HG03354 (cell line): ENCODE measurements around the gene GNA15.

Source experiments
- ATAC-seq: cut with Tn5 transposase; IDR thresholded peaks from one replicate; pipeline ENCODE4 v1.9.1; 2021; ENCODE audit warnings: mild to moderate bottlenecking; ENCODE audit not compliant: unreplicated experiment, poor library complexity, severe bottlenecking

Gene GNA15

DNA sequence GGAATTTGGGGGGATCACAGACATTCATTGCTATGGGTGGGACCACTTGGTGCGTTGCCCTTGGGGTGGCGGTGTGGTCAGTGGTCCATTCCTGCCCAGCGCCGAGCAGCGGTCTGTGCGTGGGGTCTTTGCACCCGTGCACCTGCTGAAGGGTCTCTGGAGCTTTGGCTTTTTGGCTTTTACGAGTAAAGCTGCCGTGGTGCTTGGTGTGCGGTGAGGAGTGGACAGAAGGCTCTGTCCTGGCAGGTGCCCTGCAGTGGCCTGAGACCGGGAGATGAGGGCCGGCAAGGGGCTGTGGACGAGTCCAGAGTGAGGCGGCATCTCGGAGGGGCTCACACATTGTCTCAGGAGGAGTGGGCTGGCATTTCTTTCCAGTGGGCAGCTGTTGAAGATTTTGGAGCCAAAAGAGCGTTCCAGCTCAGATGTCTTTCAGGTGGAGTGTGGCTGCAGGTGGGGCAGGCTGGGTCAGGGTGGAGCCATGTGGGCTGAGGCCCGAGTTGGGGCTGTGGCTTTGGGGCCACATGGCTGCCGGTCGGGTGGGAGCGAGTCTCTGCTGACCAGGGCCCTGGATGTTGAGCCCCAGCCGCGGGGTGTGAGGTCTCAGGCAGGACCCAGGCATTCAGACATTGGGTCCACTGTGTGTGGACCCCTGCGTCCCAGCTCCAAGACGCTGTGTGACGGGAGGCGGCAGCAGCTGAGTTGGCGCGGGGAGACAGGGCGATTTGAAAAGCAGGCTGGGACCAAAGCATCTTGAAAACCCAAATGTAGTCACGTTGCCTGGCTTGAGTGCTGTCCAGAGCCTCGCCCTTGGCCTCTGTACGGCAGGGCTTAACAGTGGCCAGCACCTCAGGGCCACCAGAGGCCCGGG lies 30.0 kb upstream of the GNA15 start:
- ATAC-seq: no peak

DNA sequence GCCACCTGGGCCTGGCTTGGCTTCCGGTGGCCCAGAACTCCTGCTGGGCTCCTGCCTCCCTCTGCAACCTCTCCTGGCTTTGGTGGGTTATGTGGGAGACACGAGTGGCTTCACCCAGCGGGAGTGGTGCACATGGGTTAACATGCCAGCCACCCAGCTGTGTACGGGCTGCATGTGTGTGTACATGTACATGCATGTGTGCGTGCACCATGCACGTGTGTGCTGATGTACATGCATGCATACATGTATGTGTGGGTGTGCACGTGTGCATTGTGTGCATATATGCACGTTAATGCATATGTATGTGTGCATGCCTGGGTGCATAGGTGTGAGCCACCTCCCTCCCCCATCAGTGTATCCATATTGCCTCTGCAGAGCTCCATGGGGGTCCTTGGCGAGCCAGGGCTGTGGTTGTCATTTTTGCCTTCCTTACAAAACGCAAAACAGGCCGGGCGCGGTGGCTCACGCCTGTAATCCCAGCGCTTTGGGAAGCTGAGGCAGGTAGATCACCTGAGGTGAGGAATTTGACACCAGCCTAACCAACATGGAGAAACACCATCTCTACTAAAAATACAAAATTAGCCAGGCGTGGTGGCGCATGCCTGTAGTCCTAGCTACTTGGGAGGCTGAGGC lies 29.2 kb upstream of the GNA15 start:
- no peak for ATAC-seq

DNA sequence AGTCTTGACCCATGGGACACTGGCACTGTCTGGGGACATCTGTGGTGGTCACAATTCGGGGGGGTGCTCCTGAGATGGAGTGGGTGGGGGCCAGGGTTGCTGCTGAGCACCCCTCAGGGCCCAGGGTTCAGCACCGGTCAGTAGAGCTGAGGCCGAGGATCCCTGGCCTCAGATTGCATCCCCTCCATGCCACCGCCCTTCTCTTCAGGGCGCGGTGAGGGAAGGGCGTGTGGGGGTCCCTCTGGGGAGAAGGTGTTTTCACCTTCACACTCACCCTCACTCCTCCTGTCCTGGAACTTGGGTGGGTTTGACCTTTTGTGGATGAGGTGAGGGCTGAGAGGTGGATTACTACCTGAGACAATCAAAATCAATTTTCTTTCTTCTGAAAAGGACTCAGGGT lies 28.2 kb upstream of the GNA15 start:
- ATAC-seq: no peak

DNA sequence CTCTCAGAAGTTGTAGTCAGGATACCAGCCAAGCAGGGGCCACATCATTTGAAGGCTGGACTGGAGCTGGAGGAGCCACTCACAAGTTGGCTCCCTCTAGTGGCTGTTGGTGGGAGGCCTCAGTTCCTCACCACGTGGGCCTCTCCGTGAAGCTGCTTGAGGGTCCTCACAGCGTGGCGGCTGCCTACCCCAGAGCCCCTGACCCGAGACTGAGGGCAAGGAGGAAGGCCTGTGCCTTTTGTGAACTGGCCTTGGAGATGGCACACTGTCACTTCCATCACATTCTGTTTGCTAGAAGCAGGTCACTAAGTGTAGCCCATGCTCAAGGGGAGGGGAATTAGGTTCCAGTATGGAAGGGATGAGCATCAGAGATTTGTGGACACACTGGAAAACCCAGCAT lies 27.1 kb upstream of the GNA15 start:
- ATAC-seq: no peak

DNA sequence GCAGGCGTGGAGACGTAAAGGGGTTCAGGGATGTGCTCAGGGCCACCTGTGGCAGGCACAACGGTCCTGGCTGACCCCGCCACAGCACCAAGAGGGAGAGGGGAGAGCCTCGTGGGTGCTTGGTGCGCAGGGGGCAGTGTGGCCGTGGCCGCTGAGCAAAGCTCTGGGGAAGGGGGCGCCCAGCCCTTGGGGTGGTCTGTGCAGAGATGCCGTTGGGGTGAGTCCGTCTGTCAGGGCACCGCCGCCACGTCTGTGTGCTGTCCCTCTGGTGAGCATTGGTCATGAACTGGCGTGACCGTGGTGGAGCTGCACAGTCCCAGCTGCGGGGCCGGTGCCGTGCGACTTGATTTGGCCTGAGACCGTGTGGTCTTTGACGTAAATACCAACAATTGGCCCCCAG lies 26.3 kb upstream of the GNA15 start:
- ATAC-seq: no peak

DNA sequence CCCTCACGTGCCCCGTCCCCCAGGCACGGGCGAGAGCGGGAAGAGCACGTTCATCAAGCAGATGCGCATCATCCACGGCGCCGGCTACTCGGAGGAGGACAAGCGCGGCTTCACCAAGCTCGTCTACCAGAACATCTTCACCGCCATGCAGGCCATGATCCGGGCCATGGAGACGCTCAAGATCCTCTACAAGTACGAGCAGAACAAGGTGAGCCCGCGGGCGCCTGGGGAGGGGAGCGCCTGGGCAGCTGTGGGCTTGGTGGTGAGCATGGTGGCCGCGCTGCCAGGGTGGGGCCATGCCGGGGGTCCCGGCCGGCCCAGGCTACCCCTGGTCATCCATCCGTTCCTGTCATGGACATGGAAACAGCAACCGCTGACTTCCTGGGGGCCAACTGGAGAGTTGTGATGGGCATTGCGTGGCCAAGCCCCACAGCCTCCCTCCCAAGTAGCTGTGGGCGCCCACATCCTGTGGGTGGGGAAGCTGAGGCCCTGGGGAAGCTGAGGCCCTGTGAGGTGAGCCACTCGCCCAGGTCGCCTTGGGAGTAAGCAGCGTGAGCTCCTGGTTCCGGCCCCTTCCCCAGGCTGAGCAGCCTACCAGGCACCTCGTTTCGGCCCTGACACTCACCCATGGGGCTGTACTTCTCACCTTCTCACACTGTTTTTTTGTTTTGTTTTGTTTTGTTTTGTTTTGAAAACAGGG lies 25.6 kb upstream of the GNA15 start:
- ATAC-seq: no peak

DNA sequence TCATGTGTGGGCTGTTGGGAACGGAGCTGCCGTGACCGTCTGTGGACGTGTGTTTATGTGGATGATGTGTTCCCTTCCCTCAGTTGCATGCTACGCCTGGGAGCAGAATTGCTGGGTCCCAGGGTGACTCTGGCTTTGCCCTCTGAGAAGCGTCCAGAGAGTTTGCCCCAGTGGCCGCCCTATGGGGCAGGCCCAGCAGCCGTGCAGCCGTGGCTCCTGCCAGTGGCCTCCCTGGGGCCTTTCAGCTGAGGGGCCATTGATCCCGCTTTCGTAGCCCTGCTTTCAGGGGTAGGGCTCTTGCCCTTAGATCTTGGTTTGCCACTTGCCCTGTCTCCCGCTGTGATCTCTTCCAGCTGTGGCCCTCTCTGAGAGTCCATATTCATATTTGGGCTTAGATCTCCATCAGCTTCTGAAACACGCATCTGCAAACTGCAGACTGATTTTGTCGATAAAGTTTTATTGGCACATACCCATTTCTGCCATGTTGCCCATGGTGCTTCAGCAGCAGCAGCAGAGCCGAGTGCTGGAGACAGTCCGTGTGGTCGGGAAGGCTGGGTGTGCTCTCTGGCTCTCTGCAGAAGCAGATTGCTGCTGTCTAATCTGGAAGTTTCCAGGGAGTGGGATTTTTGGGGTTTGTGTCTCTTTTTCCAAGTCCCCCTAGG lies 24.1 kb upstream of the GNA15 start:
- no peak for ATAC-seq

DNA sequence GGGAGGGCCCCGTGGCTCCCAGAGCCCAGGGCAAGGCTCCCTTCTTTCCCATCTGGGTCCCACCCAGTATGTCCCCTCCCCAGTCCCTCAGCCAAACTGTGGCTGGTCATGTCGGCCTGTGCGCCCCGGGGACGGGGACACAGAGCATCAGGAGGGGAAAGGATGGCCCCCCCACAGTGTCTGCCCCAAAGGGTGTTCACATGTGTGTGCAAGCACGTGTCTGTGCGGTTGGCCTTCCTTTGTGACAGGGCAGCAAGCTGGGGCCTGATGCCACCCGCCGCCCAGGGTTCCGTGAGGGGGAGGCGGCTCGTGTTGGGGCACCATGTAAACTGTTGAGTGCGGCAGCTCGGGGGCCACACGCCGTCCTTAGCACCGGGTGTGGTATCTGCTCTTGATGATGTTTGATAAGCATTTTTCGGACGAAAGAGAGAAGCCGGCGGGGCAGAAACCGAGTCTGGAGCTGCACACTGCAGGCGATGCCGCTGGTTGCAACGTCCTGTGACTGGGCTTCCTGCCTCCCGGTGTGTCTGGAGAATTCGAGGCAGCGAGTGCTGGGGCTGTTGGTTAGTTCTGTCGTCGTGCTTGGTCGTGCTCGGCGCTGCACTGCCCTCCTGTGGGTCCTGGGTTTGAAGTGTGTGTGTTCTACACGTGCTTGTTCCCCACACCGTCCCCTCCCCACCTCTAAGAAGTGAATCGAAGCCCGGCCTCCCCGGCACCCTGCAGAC lies 23.3 kb upstream of the GNA15 start:
- ATAC-seq: no peak

DNA sequence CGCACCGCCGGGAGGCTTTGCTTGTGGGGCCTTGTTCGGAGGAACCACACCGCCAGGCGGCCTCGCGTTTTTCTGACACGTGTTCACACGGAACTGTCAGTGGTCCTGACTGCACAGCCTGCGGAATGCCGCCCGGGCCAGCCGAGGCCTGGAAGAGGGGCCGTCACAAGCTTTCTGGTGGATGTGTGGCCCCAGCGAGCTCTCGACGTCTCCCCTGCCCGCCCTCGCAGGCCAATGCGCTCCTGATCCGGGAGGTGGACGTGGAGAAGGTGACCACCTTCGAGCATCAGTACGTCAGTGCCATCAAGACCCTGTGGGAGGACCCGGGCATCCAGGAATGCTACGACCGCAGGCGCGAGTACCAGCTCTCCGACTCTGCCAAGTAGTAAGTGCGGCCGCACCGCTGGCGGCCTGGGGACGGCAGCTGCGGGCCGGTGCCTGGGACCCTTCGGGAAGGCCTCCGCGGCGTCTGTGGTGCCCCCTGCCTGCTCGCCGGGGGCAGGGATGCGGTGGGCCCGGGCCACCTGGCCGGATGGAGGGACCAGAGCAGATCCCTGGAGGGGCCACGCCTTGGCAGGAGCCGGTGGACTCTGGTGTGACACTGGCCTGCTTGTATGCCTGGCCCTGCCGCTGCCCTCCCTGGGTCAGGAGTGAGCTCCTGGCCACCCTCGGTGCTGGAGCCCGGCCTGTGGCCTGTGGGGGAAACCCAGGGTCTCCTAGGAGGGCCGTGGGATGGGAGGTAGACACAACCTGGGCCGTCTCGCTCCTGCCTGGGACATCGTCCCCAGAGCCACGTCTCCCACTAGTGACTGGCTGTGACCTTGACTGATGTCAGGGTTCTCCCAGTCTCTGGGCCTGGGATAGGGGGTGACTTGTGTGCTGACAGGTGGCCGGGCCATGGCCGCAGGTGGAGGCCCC lies 22.5 kb upstream of the GNA15 start:
- ATAC-seq: no peak

DNA sequence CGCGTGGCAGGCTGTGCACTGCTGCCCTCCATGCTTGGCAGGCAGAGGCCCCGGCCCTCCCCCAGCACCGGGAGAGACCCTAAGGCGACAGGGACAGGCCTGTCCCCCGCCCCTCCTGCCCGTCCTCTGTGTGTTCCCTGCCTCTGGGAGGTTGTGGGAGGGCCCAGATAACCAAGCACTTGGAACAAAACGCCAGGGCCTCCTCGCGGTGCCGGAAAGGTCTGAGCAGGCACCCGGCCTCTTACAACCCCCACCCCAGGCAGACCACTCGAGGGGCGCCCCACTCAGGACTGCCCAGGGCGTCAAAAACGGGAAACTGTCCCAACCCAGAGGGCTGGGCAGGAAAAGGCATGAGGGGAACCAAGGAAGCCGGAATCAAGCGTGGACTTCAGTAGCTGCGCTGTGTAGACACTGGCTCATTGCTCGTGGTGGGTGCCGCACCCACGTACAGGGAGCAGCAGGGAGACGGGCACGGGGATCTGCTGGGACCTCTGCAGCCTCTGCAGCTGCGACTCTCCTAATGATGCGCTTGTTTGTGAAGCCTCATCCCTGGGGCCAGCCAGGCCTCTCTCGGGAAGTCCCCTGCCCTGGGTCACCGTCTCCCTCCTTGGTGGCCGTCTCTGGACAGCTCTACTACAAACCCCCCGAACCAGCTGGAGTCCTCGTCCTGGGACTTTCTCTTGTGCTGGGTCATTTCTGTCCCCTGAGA lies 21.7 kb upstream of the GNA15 start:
- ATAC-seq: no peak

DNA sequence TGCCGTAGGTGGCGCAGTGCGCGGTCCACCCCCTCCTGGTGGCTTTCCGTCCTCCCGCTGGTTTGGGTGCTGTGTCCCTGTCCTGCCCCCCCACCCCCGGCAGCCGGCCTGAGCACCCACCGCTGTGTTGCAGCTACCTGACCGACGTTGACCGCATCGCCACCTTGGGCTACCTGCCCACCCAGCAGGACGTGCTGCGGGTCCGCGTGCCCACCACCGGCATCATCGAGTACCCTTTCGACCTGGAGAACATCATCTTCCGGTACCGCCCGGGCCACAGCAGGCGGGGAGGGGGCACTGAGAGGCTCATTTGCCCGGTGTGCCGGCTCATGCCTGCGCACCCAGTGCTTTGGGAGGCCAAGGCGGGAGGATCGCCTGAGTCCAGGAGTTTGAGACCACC lies 21.0 kb upstream of the GNA15 start:
- no peak for ATAC-seq

DNA sequence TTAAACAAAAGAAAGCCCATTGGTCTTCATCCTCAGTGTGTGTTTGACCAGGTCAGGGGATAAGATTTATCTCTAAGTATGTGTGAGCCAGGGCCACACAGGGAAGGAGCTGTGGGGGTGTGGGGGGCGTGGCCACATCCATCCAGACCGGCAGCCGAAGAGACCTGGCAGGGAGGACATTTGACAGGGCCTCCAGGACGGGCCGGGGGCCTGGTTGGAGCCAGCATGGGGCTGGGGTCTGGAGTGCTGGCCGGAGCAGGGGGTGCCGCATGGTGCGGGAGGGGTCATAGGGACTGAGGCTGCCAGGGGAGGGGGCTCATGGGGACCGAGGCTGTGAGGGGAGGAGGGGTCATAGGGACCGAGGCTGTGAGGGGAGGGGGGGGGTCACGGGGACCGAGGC lies 20.4 kb upstream of the GNA15 start:
- ATAC-seq: no peak

DNA sequence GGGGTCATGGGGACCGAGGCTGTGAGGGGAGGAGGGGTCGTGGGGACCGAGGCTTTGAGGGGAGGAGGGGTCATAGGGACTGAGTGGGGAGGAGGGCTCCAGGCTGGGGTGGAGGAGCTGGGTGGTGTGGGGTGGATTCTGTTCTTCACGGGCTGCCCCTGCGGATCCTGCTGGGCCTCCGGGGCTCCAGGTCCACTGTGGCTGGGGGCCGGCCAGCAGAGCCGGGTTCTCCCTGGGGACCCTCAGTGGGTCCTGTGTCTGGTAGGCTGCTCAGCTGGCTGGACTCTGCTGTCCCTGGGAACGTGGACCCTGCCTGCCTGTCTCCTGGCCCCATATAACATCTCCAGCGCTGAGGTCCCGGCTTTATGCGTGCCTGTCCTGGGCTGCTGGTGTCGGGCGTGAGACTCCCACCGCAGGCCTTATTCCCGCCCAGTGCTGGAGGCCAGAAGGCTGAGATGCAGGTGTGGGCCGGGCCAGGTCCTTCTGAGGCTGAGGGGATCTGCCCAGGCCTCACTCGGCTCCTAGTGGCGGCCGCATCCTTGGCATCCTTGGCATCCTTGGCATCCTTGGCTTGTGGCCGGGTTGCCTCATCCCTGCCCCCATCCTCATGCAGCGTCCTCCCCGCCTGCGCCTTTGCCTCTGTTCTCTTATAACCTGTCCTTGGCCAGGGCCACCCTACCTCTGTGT lies 19.8 kb upstream of the GNA15 start:
- ATAC-seq: no peak

DNA sequence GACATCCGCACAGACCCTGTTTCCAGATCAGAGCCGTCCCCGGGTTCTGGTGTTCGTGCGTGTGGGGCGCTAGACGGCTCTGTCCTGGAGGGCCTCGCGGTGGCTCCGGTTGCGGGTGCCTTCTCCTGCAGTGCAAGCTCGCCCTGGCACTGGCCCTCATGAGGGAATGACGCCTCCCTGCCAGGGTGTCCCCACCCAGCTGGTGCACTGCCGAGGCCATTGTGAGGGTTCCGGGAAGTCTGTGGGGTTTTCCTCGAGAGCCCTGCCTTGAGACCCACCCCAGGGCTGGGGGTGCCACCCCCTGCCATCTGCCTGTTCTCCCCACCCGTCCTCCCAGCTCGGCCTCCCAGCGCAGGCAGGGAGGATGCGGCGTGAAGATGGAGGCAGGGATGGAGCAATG lies 19.2 kb upstream of the GNA15 start:
- ATAC-seq: no peak

DNA sequence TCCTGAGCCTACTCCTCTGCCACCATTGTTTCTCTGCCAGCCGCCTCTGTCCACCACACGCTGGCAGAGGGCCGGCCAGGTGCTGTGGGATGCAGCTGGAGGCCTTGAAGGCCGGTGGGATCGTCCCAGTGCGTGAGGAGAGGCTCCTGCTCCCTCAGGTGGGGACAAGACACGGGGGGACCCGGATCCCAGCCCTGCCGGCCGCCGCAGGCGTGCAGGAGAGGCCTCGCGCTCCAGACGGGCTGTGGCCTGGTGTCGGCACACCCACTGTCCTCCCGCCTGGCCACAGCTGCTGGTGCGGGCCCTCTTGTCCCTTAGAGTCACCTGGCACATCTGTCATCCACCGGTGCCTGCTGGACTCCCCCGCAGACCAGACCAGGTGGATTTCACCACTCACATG lies 18.1 kb upstream of the GNA15 start:
- no peak for ATAC-seq

DNA sequence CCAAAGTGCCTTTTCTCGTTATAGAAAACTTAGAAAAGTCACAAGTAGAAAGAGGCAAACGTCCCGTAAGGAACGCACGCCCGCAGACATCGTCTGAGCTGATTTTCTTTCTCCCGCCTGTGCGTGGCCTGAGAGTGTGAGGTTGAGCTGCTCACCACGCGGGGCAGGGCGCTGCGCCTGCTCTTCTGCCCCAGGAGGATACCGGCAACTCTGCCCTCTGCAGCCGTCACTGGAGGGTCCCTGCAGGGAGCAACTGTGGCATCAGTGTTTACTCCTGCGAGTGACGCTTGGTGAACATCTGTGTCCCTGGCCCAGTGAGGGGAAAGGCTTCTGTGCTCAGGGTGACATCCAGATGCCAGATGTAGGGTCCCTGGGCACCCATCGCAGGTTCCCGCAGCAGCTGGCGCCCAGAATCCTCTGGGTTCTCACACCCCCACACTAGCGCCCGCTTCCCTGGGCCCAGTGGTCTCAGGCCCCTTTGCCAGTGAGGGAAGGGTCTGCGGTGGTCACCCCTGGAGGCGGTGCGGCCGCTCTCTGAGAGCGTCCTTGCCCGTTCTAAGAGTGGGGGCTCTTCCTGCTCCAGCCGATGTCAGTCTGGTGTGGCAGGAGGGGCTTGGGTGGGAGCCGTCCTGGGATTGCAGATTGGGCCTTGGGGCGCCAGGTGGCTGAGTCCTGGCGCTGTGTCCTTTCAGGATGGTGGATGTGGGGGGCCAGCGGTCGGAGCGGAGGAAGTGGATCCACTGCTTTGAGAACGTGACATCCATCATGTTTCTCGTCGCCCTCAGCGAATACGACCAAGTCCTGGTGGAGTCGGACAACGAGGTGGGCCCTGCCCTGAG lies 17.4 kb upstream of the GNA15 start:
- ATAC-seq: no peak

DNA sequence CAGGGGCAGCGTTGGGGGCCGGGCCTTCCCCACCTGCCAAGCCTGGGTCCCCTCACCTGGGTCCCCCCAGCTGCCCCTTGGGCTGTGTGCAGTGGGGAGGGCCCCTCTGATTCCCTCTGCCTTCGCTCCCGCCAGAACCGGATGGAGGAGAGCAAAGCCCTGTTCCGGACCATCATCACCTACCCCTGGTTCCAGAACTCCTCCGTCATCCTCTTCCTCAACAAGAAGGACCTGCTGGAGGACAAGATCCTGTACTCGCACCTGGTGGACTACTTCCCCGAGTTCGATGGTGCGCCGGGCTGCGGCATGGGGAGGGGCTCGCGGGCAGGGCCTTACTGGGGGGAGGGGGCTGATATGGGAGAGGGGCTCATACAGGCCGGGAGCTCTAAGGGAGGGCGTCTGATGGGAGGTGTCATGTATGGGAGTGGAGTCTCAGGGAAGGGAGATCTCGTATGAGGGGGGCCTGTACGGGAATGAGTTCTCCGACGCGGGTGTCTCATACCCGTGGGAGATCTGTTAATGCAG lies 16.7 kb upstream of the GNA15 start:
- ATAC-seq: no peak
